Fibroblast of gingiva (primary cell): ENCODE measurements around the gene LRRIQ4.

Experiments
- DNase-seq: peaks from one replicate; pipeline ENCODE4 v3.0.0-alpha.2; 2011; ENCODE audit warnings: low read depth

LRRIQ4 gene

DNA sequence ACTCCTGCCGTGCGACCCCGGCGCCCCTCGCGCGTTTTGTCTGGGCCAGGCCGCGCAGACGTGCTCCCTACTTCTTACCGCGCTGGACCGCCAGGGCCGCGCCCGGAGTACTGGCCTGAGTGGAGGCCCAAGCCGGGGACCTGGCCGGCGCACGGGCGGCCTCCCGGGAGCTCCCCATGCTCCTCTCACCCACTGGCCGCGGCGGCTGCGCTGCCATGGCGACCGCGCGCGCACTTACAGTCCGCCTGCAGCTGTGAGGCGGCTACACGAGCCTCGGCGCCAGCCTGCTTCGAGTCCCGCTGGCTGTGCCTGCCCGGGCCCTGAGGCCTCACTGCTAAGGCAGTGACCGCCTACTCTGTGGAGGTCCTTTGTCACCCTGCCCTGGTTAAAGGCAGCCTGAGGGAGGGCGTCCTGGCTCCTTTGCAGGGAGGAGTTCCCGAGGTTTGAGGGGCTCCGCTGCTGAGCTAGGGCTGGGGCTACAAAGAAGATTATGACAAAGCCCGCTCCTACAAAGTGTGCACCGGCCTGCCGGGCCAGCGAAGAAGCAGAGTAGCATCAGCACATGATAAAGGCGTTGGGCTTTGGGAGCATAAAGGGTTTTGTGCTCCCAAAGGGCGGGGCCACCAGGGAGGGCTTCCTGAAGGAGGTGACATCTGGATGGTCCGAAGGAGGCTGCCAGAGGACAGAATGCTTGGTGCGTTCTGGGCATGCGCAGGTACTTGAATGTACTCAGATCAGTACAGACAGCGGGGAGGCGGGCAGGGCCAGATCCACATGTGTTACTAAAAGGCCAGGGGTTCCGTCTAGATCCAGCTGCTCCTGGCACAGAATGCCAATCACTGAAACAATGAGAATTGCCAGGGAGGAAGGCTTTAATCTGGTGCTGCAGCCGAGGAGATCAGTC lies at the start of gene LRRIQ4, which contains the start of gene LRRC34:
Gene LRRIQ4, plus strand, starts transcription at position 539 of the 904 bp plus-strand sequence. CDS start 9,052 bp downstream, outside the sequence.
Gene LRRC34, minus strand, starts transcription at position 573 of the 904 bp plus-strand sequence. Its CDS starts 356 bp downstream, at position 217.
- peak; percentile 78 for DNase-seq

DNA sequence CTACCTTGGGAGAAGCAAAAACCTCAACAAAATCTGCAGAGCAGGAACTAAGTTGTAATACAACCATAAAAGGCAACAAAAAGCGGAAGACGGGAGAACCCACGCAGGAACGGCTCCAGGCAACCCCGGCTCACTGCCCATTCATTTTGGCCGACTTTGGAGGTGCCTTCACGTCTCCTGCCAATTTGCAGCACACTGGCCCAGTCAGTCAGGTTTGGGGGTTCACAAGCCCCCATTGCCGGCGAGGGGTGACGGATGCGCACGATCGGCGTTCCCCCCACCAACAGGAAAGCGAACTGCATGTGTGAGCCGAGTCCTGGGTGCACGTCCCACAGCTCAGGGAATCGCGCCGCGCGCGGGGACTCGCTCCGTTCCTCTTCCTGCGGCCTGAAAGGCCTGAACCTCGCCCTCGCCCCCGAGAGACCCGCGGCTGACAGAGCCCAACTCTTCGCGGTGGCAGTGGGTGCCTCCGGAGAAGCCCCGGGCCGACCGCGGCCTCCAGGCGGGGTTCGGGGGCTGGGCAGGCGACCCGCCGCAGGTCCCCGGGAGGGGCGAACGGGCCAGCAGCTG lies 48.3 kb upstream of the LRRIQ4 start:
- DNase-seq = peak; percentile 53

DNA sequence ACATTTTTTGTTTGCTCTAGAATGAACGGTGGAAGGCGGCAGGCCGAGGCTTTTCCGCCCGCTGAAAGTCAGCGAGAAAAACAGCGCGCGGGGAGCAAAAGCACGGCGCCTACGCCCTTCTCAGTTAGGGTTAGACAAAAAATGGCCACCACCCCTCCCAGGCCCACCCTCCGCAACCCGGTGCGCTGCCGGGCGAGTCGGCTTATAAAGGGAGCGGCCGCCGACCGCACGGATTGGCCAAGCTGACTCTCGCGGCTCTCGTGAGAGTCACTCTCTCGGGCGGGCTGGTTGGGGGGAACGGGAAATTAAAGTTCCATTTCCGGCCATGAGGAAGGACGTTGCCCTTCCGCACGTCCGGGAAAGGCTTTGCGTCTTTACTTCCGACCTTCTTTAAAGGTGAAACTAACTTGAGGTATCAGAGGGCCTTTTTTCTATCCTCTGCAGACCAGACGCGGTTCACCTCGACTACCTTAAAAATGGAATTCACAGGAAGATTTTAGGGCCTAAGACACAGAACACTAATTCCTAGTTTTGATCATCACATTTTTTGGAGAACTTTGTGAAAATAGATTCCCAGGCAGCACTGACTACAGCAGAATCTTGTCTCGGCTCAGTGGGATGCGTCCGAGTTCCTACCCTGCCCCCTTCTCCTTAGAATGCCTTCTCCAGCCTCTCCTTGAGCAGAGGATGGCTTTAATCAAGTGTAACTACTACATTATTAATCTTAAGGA lies 47.6 kb upstream of the LRRIQ4 start, which contains the start of gene TERC:
Gene TERC, minus strand, starts transcription at position 179 of the 731 bp plus-strand sequence.
- DNase-seq = peak; percentile 95

DNA sequence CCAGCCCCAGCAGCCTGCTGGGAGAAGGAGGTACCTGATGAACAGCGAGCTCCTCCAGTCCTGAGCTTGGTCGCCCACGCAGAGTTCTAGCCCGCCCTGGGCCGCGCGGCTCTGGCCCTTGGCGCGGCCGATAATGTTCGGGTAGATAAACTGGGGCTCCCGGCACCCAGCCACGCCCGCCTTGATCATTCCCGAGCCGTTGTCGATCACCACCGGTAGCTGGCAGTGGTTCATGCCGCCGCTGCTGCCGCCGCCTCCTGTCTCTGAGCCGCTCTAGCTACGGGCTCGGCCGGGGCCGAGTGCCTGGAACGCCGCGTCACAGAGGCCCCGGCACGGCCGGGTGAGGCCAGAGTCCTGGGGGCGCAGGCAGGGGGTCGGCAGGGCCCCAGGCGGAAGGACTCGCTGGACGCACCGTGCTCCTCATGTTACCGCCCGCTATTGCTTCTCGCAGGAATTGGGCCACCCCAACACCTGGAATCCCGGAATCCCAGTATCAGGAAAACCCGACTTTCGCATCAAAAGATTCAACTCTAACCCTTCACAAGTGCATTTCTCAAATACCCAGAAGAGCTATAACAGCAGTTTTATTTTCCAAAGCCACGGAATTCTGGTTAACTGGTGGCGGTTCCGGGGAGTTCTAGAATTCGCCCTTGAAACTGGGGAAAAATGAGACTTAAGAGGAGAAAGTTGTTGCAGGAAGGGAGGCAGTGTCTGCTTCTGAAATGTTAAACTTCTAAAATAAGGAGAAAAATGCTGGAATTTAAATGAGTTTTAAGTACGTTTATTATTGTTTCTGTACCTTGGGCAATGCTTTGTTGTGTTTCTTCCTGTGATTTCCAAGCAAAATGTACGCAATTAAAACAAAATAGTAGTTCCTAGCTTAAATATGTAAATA lies 43.1 kb upstream of the LRRIQ4 start, which contains the start of gene ACTRT3:
Gene ACTRT3, minus strand, starts transcription at position 275 of the 895 bp plus-strand sequence. Its CDS starts 41 bp downstream, at position 234.
- peak; percentile 63 for DNase-seq

DNA sequence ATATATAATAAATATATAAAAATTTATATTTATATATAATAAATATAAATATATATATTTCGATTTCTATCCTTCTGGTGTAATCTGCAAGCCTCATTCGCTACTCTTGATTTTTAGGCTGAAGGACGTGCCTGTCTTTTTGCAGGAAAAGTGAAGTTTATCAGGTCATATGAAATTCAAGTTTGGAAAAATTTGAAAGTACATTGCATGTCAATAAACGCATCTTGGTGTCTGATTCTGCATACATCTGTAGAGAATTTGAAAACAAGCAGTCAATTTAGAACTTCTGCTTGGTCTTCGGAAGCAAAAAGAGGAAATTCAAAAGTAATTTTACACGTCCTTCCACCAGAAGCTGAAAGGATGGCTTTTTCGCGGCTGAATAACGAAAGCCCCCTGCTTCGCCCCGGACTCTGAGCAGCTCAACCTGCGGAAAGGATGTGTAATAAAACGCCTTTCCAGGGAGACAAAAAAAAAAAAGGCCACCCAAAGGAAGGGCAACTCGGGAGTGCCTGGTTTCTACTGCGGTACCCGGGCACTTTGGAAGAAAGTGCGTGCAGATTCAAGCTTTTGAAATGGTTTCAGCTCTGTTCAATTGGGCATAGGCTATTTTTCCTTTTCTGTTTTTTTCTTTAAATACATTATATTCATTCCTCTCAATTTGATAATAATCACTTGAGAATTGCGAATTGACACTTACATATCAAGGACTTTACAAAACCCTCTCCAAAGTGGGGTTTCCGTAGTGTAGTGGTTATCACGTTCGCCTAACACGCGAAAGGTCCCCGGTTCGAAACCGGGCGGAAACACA lies 41.0 kb upstream of the LRRIQ4 start:
- peak; percentile 57 for DNase-seq

DNA sequence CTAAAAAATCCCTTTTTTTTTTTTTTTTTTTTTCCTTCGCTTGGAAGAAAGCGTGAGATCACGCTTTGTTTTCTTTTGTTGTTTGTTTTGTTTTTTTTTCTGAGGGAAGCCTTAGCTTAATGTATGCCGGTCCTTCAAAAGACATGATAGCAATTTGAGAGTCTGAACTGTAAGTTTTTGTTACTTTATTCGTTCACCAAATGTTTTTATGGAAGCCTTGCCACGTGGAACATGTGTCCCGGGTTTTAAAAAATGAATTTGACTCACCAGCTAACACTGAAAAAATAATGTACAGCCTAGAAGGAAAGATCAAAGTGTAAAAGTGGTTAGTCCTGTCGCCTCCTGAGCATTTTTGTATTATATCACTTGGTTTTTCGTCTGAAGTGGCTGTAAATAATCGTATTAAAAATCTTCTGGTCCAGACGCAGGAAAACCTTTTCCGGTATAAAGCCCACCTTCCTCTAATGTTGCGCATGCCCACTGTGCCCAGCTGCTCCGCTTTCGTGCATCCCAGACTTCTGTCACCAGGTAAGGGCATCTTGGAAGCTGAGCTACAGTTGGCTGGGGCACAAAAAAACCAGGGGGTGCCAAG lies 40.3 kb upstream of the LRRIQ4 start:
- peak; percentile 69 for DNase-seq

DNA sequence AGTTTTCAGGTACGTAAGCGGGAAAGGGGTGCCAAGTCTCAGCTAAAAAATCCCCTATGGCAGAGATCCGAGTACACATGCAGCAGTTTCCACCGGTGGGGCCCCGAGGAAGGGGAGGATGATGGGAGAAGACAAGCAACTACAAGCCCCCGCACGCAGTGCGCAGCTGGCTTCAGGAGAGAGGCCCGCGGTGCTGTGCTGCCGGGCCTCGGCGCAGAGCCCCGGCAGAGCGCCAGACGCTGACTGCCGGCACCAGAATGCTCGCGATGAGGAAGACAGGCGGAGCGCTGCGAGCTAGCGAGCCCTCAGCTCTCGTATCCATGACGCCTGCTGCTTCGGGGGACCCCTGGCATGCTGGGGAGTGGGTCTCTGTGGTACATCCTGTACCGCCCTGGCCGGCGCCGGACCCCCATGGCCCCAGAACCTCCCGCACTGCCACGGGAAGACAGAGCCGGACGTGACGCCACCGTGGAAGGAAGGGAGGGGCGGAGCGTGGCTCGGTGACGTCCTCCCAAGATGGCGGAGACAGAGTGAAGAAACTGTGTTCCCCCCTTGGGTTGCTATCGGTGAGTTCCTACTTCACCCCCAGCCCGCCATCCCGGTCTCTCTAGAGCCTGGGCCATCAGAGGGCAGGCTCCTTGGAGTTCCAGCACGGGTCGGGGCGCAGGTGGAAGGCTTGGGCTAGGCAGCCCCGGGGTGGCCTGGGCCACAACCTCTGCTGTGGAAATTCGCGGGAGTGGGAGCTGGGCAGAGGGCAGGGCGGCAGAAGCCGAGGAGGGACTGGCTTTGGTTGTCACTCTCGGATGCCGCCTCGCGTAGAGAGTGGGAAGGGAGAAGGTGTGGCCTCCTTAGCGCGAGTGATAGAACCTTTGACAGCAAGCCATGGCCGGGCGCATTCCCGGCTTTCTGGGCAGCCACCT lies 39.5 kb upstream of the LRRIQ4 start, which contains the start of gene MYNN:
Gene MYNN, plus strand, starts transcription at position 500 of the 920 bp plus-strand sequence. CDS start 900 bp downstream, outside the sequence.
- DNase-seq = peak; percentile 85

DNA sequence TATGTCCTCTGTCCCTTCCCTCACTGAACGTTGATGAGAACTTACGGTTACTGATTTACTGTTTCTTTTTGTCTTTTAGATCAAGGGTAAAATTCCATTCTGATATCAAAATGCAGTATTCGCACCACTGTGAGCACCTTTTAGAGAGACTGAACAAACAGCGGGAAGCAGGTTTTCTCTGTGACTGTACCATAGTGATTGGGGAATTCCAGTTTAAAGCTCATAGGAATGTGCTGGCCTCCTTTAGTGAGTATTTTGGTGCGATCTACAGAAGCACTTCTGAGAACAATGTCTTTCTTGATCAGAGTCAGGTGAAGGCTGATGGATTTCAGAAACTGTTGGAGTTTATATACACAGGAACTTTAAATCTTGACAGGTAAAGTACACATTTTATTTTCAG lies 38.5 kb upstream of the LRRIQ4 start:
- no peak for DNase-seq

DNA sequence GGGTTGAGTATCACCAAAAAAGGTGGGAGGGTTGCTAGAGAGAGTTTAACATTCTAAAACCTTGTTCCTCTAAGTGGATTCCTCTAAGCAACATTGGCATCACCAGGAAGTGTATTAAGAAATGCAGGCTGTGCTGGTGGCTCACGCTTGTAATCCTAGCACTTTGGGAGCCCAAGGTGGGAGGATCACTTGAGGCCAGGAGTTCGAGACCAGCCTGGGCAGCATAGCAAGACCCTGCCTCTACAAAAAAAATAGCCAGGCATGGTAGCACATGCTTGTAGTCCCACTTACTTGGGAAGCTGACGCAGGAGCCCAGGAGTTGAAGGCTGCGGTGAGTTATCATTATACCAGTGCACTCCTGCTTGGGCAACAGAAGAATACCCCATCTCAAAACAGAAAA lies 34.8 kb upstream of the LRRIQ4 start:
- DNase-seq = no peak

DNA sequence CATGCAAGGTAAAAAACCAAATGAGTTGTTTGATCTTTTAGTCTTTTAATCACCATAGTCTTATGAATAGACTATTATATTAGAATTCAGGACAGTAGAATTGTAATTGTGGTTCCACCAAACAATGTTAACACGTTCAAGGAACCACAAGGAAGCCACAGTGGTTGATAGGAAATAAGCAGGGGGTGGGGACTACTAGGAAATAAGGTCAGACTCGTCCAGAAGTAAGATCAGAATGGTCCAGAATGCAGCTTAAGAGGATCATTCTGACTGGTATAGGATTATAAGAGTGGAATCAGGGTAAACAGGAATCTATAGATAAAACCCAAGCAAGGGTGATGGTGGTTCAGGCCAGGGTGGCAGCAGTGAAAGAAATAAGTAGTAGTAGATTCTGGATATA lies 31.9 kb upstream of the LRRIQ4 start:
- DNase-seq = no peak

DNA sequence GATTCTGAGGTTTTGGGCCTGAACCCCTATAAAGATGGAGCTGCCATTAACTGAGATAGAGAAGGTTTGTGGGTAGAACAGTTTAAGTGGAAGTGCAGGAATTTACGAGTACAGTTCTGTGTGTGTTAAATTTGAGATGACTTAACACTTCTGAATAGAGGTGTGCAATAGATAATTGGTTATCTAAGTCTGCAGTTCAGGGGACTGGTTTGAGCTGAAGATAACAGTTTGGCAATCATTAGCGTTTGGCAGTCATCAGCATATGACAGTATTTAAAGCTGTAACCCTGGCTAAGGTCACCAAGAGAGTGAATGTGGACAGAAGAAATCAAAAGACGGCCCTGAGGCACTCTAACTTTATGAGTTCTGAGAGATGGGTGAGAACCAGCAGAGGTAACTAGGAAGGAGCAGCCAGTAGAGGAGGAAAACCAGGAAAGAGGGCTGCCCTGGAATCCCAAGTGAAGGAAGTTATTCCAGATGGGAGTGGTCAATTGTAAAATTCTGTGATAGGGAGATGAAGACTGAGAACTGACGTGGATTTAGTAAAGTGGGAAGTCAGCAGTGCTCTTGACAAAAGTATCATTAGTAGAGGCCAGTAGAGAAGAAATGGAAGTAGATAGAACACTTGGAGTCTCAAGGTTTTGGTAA lies 31.3 kb upstream of the LRRIQ4 start:
- no peak for DNase-seq

DNA sequence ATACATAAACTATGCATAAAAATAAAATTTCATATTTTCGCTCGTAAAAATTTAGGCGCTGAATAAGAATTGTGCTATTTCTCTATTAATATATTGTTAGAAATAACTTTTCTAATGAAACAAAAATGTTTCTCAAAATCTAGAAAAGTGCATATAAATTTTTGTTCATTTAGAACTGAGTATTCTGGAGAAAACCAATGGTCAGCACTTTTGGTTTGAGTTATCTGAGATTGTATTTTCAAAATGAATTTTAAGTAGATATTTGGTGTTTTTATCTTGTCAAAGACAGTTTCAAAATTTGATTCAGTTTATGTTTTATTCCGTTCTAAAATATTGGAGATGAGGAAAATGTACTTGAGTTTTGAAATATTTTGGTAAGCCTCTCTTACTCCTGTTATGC lies 25.6 kb upstream of the LRRIQ4 start:
- DNase-seq = no peak

DNA sequence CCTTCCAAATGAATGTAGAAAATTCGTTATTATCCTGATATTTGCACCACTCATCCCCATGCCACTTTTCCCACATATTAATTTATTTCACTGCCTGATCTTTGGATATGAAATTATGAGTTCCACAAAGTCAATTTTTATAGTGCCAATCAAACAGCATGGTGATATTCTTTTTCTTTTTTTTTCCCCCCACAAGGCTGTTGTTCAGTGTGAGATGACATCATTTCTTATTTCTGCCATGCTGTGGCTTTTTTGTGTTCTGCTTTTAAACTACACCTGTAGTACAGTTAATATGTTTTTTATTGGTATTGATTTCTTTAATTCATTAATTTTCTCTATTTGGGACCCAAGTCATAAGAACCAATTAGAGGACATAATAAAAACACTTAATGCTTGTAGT lies 24.9 kb upstream of the LRRIQ4 start:
- no peak for DNase-seq

DNA sequence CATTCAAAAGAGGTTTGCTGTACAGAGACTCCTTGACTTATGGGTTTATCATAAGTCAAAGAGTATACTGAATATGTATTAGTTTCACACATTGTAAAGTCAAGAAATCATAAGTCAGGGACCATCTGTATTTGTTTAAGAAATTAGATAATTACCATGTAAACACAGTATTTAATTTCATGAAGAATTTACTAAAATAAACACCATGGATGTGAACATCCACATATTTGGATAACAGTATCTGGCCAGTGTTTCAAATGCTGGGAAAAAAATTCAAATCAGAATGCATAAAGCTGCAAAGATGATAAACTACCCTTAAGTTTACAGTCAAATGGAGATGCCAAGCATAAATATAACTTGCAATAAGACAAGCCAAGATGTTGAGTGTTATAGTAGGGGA lies 22.5 kb upstream of the LRRIQ4 start:
- DNase-seq = peak; percentile 47

DNA sequence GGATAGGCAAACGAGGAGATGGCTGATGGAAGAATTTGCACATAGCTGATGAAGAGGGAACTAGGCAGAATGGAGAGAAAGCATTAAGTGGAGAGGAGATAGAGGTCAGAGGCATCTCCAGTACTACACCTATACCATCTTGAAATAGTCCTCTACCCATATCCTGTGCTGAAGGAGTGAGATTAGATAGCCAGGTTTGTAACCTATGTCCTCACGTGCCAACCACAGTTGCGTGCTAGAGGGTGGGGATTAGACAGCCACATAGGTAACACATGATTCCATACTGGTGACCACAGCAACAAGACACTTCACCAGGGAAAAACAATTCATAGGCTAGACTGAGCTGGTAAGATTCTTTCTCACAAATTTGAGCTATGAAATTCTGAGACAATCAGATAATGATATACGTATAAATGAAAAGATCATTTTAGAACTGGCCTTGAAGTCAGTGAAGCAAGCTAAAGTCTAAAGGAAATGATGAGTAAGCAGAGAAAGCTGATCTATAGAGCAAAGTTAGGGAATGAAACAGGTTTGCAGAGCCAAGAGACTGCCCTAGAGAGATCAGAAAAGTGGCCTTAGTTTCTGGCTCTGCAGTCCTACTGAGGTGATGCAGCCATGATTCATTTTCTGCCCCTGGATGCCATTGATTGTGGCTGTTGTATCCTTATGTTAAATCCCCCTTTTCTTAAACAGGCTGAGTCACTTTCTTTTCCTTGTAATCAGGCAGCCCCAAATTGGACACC lies 21.8 kb upstream of the LRRIQ4 start:
- DNase-seq = peak; percentile 18

DNA sequence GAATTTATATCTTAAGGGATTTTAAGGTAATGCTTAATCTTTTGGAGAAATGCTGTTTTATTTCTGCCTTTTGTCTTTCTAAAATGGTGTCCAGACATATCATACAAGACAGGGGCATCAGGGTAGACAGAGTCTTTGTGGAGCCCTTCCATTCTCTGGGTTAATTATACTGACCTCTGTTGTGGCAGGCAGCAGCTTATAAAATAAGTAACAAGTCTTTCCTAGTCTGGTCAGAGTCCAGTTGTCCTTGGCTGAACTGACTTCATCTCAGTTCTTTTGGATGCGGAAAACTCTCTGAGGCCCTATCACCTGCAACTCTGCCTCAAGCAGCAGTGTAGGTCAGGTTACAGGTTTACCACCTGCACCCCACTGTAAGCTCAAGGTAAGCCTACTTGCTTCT lies 20.3 kb upstream of the LRRIQ4 start:
- no peak for DNase-seq

DNA sequence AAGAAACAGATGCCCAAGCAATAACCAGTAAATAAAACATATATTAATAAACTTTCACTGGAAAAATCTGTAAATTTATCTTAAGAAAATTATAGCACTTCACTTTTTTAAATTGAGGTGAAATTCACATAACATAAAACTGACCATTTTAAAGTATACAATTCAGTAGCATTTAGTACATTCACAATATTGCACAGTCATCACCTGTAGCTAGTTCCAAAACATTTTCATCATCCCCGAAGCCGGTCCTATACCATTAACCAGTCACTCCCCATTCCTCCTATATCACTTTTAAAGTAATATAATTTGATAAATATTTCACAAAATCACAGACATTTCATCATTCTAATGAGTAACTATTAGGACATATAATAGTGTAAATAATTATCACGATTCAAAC lies 8.0 kb upstream of the LRRIQ4 start:
- DNase-seq = no peak
